ENCODE results near the gene SLC6A3.
A peak's percentile ranks its signal among the peaks of the same experiment; 100 is the strongest.

Gene SLC6A3

GRCh38 chr5:1344975-1345838 is 100.0 kb downstream of the SLC6A3 start, which contains the start of gene CLPTM1L:
CLPTM1L (minus strand) TSS chr5:1345099; CDS start chr5:1344841, 258 bp downstream.
- peak; percentile 82 for DNase-seq

DNA sequence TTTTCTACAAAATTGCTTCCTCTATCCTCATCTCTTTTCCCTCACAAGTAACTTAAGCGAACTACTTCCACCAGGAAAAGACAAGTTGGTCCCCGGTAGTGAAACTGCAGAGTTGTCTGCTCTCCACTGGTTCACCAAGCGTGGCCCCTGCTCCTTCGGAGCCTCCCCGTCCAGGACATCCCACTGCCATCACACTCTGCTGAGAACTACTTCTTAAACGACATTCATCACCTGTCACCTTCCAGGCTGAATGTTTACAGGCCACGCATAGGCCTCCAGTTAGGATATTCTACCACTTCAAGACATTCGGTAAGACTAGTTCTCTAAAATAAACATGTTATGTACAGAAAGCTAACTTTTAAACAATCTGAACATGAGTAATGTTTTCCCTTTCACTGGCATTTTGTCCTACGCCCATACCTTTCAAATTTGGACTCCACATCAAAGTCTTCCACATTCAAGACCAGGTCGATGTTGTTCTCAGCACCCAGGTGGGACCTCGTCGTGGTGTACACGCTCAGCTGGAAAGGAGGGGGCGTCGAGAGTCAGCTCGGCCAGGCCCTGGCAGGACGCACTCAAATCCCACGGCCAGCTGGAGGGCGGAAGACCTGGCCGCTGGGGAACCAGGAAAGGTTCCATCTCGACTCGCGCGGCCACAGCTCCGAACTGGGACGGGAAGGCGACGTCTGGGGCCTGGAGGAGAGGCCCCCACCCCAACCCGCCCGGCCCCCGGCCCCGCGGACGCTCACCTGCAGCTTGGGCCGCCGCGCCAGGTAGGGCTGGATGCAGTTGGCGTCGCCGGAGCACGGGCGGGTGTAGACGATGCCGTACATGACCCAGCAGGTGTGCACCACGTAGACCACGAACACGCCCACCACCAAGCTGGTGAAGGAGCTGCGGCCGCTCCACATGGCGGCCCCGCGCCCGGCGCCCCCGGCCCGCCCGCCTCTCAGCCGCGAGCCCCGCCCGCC is 101.0 kb downstream of the SLC6A3 start:
- no peak for DNase-seq

DNA sequence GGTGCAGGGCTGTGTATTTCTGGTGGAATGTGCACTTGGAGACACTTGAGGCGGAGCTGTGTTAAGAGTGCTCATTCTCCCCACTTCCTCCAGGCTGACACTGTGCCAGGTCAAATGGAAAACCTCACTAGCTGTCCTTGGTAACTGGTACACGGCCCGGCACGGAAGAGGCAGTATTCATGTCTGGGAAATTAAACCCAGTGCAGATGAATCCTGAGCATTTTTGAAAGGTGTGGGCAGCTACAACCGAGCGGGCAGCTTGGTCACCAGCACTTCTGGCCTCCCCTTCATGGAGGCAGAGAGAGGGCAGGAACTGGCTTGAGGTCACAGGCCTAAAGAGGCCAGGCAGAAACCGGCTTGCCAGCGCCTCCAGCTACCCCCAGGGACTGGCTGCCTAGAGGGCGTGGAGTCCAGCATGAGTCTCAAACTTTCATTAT is 101.9 kb downstream of the SLC6A3 start:
- no peak for DNase-seq
